GM21528 (cell line): ENCODE results near the gene PLXNB1.
"Not testable (repeated sequence)": the region's sequence is repeated elsewhere in the genome, so short reads cannot be mapped to it uniquely, and the experiment has no call there.

Source experiments
- ATAC-seq: cut with Tn5 transposase; IDR thresholded peaks from one replicate; pipeline ENCODE4 v1.9.1; 2021; ENCODE audit warnings: mild to moderate bottlenecking, moderate library complexity; ENCODE audit not compliant: unreplicated experiment, low FRiP score

The PLXNB1 gene, protein sequence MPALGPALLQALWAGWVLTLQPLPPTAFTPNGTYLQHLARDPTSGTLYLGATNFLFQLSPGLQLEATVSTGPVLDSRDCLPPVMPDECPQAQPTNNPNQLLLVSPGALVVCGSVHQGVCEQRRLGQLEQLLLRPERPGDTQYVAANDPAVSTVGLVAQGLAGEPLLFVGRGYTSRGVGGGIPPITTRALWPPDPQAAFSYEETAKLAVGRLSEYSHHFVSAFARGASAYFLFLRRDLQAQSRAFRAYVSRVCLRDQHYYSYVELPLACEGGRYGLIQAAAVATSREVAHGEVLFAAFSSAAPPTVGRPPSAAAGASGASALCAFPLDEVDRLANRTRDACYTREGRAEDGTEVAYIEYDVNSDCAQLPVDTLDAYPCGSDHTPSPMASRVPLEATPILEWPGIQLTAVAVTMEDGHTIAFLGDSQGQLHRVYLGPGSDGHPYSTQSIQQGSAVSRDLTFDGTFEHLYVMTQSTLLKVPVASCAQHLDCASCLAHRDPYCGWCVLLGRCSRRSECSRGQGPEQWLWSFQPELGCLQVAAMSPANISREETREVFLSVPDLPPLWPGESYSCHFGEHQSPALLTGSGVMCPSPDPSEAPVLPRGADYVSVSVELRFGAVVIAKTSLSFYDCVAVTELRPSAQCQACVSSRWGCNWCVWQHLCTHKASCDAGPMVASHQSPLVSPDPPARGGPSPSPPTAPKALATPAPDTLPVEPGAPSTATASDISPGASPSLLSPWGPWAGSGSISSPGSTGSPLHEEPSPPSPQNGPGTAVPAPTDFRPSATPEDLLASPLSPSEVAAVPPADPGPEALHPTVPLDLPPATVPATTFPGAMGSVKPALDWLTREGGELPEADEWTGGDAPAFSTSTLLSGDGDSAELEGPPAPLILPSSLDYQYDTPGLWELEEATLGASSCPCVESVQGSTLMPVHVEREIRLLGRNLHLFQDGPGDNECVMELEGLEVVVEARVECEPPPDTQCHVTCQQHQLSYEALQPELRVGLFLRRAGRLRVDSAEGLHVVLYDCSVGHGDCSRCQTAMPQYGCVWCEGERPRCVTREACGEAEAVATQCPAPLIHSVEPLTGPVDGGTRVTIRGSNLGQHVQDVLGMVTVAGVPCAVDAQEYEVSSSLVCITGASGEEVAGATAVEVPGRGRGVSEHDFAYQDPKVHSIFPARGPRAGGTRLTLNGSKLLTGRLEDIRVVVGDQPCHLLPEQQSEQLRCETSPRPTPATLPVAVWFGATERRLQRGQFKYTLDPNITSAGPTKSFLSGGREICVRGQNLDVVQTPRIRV (N-terminal part only)

DNA sequence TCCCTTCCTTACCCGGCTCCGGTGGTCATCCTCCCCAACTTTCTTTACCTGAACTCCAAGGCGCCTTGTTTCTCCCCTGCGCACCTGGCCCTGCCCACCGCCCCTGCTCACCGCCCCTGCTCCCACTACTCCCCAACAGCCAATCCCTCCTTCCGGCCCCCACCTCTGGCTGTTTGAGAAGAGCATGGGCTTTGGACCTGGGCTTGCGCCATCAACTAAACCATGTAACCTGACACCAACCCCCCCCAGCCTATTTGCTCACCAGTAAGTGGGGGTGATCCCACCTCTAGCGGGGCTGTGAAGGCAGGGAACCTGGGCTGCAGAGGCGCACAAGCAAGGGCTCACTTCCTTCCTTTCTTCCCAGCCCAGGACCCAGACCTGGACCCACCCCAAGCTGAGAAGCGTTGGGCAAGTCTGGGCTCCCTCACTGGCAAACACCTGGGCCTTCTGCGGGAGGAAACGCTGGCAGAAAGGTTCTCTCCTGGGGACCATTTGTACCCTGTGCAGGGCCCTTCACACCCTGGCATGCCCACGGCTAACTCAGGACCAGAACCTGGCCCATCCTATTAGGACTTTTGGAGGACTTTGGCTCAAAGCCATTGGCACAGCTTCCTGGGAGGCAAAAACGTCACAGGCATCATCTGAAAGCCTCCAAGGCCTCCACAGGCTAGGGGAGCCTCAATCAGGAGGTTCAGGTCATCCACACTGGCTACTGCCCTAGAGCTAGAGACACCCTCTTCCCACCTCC is at the start of gene PLXNB1:
Gene PLXNB1 (minus strand): TSS at position 127 of the 748 bp plus-strand sequence. CDS start 5,475 bp downstream, outside the sequence.
- no peak for ATAC-seq

DNA sequence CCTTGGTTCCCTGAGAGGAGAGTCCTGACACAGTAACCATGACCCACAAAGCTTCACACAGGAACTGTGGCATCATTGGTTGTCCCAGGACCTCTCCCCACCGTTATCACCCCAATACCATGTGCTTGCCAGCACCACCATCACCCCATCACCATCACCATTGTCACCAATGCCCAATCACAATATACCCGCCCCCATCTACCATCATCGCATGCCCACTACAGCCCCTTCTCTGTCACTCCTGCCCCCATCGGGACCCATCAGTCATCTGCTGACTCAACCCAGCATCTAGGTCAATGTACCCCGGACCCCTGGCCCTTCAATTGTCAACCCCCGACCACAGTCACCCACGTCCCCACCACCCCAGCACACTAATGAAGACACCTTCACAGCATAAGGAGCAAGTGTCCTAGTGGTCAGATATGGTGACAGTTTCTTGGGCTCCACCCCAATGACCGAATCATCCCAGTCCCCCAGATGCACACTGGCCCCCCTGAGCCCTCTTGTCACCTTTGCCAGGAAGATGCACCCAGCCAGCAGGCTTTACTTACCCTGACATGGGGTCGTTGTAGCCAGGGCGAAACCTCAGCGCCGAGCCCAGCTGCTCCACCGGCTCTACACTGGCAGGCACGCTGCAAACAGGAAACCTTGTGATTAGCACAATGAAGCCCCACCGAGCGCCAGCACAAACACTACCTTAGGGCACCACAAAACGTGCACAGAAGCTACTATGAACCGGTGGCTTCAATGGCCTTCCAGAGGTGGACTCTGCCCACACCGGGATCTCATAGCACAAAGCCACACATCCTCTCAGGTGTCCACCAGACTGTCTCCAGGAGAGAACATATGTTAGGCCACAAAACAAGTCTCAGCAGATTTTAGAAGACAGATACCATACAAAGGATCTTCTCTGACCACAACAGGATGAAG is 49.0 kb upstream of the PLXNB1 start:
- ATAC-seq: no peak

DNA sequence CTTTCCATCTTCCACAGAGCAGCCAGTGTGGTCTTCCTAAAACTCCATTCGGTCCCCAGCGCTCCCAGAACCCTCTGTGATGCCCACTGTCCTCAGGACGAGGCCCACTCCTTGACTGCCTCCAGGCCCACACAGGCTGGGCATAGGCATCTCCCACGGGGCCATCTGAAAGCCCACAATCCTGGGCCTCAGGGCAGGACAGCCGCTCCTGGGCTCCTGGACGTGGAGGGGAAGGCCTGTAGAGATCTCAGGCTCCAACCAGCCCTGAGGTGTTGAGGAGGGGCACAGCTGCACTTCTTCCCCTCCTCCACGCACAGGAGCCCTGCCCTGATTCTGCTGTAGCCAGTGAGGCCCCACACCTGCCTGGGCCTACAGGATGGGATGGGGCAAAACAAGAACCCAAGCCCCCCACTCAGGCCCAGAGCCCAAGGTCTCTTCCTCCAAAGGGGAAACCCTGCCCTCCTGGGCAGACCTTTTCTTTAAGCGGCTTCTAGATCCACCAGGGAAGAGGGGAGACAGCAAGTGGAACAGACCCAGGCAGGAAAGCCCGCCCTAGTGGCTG is 48.2 kb upstream of the PLXNB1 start:
- ATAC-seq: no peak

DNA sequence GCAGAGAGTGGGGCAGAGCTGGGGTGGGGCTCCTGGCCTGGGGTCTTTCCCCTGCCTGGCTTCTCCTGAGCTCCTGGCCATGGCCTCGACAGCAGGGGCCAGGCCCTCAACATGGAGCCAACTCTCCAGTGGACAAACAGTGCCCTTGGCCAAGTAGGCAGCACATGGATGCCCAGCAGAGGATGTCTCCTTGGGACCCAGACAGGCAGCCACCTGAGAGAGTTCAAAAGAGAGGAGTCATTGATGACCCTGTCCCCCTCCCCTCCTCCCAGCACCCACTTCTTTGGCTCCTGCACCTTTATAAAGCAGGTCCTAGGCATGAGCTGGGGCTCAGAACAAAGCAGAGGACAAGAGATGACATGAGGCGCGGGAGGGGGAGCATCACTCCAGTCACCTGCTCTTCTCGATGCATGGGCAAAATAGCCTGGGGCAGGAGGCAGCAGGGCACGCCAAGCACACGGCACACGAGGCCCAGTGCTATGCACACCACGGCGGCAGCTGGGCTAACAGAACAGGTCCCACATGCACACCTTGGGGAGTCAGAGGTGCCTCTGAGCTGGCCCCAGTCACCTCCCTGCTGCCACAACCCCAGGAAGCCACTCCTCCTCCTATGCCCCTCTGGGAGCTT is 46.7 kb upstream of the PLXNB1 start:
- ATAC-seq: no peak

DNA sequence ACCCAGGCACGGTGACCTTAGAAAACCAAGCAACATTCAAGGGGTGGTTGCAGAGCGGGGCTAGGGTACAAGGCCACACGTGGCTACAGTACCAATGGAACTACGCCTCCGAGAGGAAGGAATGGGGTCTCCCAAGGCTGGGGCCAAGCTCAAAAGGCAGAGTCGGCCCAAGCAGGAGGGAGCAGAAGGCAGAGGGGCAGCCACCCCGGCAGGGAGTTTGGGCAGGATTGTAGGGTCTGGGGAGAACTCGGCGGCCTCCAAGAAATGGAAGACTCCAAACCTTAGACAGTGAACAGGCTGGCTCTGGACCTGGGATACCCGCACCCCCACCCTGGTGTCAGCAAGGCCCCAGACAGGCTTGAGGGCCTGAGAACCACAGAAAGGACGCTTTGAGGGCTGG is 45.3 kb upstream of the PLXNB1 start:
- no peak for ATAC-seq

DNA sequence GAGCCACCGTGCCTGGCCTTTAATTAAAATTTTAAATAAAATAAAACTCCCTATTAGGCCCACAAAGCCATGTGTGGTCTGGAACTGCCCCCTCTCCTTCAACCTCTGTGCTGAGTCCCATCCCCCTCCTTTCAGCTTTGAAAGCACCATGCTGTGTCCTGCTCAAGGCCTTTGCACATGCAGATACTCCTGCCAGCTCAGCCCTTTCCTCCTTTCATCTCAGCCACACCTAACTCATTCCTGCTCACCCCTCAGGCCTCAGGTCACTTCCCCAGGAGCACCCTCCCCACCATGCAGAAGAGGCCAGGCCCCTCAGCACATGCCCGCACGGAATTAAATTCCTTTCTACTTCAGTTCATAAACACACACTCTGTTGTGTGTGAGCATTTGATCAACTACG is 44.7 kb upstream of the PLXNB1 start:
- ATAC-seq: no peak

DNA sequence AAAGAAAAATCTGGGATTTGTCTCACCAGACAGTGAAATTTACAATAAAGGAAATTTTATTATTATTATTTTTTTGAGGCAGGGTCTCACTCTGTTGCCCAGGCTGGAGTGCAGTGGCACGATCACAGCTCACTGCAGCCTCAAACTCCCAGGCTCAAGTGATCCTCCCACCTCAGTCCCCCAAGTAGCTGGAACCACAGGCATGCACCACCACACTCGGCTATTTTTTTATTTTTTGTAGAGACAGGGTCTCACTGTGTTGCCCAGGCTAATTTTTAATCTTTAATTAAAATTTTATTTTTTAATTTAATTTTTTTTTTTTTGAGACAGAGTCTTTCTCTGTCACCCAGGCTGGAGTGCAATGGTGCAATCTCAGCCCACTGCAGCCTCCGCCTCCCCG is 44.1 kb upstream of the PLXNB1 start:
- ATAC-seq: not testable (repeated sequence)

DNA sequence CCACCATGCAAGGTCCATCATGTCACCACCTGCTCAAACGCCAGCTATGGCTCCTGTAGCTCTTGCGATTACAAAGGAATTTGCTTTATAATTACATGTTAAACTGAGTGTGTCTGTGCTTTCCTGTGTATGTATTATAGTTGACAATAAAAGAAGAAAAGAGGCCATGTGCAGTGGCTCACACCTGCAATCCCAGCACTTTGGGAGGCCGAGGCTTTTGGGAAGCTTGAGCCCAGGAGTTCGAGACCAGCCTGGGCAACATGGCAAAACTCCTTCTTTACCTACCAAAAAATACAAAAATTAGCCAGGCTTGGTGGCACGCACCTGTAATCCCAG is 43.7 kb upstream of the PLXNB1 start:
- no peak for ATAC-seq

DNA sequence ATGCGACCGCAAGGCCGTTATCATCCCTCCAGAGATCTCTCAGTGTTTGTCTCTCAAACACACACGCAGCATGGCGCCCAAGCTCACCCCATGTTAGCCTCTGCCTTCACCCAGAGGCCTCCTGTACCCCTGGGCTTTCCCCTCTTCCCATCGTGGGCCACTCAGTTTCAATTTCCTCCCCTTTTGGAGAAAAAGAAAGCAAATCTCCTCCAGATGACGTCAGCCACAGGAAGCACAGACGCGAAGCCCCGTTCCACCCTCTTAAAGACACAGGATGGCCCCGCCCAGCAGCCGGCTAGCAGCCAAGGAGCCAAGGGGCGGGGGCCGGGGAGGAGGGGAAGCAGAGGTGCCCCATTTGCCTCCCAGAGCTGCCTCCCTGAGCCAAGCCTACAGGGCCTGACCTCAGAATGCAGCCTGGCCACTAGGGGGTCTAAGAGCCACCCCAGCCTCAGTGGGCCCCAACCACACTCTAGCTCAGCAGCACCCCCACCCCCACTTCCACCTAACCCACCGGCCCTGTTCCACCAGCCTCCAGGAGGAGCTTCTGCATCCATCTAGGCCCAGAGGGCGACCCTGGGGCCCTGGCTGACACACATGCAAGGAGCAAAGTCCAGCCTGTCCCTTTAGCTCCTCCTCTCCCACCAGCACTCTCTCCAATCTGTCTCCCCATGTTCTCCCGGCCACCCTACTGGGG is 43.2 kb upstream of the PLXNB1 start:
- ATAC-seq: peak; percentile 72

DNA sequence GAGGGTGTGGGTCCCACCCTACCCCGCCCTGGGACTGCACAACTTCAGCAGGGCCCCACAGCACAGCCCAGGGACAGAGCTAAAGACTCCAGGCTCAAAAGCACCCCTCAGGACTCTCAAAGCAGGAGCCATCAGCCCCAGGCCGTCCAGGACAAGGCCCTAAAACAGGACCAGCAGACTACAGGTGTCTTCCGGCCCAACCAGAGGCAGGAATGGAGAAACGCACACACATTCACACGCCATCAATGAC is 42.7 kb upstream of the PLXNB1 start:
- no peak for ATAC-seq

DNA sequence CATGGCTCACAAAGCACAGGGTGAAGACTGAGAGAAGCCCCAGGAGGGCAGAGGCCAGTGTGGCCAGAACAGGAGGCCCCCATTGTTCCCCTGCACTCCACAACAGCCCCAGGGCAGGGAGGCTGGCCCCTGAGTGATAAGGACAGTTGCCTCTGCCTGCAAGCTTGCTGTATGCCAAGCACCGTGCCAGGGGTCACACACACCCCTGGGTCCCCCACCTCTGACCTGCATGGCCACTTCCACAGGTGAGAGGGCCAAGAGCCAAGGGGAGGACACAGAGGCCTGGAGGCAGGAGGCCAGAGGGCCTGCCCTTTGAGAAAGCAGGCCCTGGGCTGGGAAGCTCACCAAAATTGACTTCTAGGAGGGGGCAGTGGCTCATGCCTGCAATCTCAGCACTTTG is 40.4 kb upstream of the PLXNB1 start:
- ATAC-seq: no peak

DNA sequence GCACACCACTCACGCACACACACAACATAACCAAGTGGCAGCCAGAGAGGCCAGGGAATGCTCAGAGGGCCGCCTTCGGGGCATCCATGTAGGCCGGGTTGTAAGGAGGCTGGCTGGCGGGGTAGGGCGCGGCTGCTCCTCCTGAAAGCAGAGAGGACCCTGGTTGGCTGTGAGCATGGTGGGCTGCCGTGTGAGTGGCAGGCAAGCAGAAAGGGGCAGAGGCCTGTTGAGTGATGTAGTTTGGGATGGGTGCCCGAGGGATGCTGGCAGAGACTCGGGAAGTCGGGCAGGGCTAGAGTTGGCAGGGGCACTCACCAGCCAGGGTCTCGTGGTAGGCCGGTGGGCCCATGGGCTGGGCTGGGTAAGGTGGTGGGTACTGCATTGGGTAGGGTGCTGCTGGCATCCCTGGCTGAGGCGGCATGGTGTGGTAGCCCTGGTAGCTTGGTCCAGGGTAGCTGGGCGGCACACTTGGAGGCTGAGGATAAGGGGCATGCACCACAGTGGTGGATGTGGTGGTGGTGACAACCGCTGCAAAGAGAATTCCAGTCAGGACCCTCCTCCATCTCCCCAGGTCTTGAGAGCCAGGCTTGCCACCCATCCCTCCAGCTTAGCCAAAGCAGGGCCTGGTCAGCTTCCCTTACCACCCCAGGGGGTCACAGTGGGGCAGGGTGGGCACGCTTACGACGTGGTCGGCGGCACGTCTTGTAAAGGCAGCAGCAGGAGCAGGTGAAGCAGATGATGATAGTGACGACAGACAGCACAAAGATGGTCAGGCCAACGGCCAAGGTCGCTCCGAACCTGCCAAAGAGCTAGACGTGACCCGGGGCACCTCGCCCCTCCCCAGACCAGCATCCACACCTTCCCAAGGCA is 39.4 kb upstream of the PLXNB1 start:
- no peak for ATAC-seq

DNA sequence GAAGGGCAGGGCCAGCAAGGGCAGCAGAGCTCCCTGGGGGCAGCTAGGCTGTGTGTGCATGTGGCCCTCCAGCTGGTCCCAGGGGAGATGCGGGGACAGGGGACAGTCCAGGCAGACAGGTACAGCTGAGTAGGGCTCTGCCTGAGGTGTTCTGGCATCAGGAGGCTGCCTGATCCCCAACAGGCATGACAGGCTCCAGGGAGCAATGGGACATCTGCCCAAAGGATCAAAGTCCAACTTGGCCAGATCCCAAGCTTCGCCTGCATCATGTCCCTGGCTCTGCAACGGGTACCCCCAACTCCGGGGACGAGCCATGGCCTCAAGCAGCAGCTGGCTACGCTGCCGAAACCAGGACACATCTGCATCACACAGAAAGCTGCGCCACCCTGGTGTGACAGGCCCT is 38.4 kb upstream of the PLXNB1 start:
- ATAC-seq: no peak

DNA sequence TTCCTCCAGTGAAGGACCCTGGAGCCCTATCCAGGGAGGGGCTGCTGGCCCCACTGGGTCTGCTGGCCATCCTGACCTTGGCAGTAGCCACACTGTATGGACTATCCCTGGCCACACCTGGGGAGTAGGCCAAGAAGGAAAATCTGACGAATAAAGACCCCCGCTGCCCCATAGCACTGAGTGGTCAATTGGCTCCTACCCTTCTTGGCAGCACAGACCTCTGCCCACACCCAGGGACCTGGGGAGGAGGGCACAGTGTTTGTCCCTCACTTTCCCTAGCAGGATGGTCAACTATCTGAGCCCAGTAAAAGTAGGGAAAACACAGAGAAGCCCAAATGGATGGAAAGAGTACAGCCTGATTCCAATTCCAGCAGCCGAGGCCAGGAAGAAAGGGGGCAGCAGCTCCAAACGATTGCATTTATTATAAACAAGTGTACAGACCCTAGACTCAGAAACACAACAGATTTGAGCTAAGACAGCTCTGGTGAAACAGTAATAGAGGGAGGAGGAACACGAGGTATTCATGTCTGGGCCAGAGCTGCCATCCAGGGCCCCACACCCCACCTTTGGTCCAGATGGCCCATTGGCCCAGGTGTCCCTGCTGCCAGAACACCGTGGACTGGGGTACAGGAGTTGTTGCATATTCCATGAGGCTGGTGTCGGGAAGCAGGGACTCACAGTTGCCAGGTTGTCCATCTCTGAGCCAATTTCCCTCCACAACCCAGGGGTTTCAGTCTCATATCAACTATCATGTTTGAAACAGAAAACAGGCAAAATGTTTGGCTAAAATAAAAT is 37.8 kb upstream of the PLXNB1 start:
- ATAC-seq: no peak

DNA sequence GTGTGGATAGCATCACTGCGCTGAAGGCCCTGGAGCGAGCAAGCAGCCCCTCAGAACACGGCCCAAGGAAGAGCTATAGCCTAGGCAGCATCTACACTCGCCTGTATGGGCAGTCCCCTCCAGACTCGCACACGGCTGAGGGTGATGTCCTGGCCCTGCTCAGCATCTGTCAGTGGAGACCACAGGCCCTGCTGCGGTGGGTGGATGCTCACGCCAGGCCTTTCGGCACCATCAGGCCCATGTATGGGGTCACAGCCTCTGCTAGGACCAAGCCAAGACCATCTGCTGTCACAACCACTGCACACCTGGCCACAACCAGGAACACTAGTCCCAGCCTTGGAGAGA is 37.2 kb upstream of the PLXNB1 start:
- no peak for ATAC-seq

DNA sequence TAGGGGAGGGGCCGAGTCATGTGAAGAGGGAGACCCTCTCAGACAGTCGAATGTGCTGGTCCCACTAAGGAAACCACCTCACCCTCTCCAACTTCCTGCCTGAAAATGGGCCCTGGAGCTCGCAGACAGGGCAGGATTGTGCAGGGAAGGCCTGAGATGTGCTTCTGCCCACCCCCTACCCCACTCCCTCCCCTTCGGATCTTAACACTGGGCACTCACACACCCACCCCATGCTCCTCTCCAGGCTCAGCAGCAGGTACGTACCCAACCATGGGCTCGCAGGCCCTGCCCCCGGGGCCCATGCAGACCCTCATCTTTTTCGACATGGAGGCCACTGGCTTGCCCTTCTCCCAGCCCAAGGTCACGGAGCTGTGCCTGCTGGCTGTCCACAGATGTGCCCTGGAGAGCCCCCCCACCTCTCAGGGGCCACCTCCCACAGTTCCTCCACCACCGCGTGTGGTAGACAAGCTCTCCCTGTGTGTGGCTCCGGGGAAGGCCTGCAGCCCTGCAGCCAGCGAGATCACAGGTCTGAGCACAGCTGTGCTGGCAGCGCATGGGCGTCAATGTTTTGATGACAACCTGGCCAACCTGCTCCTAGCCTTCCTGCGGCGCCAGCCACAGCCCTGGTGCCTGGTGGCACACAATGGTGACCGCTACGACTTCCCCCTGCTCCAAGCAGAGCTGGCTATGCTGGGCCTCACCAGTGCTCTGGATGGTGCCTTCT is 36.7 kb upstream of the PLXNB1 start:
- ATAC-seq: peak; percentile 10
